NCI-H69 (cell line): ENCODE measurements around the gene ARID1B.
A peak's percentile ranks its signal among the peaks of the same experiment; 100 is the strongest.

Source experiments
- DNase-seq: peaks from one replicate; lab custom pipeline; 2025; lab: John Stamatoyannopoulos, UW

The ARID1B gene

DNA sequence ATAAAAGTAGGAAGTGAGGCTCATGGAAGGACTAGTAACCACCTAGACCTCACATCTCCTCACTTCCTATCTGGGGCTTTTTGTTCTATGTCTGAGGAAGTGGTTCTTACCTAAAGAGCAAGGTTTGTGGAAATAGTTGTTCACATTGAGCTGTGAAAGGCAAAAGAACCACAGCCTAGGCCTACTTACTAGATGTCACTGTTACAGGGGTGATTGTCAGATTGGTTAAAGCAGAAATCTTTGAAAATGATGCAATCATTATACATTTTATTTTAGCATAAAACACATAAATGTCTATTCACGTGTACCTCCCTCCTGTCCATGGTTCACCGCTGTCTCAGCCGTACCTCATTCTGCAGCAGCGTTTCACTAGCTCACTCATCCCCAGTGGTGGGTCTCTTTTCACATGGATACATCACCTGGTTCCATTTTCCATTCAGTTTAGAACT lies 277.4 kb downstream of the ARID1B start:
- no peak for DNase-seq

DNA sequence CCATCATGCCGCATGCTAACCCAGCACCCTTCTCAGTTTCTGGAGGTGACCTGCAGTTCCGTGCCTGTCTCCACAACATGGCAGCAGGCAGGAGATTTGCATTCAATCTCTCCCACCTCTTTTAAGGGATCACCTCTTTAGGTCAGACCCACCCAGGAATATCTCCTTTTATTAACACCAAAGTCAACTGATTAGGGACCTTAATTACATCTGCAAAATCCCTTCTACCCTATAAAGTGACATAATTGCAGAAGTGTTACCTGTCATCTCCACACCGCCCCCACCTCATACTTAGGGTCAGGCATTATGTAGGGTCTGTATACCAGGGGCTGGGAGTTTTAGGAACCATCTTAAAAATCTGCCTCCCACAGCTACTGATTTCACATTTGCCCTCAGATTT lies 278.7 kb downstream of the ARID1B start:
- no peak for DNase-seq

DNA sequence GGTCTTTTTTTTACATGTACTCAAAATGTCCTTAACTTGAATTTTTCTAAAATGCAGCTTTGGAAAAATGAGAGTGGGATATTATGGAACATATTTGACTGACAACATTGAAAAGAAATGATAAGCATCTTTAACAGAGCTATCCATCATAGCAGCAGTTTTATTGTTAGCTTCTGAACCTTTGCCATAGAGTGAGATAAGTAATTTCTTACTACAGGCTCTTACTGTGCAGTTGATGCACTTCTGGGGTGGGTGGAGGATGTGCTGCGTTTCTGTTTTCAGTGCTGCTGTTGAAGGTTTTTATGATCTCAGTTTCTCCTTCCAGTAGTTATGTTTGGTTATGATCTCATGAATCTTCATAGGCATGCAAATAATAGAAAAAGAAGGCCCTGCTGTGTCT lies 279.1 kb downstream of the ARID1B start:
- DNase-seq: no peak

DNA sequence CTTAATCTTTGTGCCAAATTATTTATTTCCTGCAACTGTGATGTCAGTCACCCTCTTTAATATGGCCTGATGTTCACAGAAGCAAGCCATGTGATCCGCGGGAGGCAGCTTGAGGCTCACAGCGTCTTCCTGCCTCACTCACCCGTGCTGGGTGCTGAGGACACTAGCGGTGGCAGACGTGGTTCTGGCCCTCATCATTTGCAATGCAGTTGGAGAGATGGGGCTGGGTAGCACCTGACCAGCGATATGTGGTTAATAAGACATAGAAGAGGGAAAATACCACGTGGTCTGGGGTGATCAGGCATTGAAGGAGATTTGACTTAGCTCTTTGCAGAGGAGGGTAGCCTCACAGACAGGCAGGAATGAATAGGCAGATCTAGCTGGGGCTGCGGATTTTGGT lies 281.4 kb downstream of the ARID1B start:
- DNase-seq: no peak

DNA sequence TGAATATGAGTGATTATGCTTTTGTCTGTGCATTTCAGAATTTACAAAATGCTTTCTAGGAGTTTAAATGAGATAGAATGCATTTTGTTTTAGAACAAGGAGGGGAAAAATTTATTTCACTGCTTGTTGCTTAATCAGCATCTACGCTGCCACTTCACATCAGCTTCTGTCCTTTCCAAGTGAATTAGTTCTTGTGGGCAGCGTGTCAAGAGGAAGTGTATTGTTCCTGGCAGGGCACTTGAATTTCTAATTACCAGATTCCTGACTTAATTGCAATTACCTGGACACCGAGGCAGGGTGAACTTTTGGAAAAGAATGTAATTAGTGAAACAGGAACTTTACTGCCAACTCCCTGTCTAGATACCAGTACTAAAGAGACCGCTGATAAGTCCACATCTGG lies 282.6 kb downstream of the ARID1B start:
- peak; percentile 77 for DNase-seq

DNA sequence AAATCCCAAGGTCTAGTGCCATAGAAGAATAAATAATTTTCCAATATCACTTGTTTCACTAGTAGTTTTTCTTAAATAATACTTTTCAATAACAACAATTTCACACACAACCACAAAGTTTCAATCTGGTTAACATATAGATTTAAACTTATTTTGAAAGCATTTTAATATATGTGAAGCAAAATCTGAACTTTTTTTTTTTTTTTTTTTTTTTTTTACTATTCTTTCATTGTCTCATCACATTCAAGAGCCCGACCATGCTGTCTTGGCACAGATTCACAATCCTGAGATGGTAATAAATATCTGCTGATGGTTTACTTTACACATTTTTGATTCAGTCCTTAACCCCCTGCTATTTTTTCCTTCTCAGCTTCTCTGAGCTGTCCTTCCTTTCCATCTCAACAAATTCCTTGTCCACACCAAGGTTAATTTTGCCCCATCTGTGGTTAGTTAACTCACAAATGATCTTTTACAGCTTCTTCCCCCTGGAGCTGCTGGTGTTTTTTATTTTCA lies 283.3 kb downstream of the ARID1B start:
- DNase-seq: peak; percentile 27

DNA sequence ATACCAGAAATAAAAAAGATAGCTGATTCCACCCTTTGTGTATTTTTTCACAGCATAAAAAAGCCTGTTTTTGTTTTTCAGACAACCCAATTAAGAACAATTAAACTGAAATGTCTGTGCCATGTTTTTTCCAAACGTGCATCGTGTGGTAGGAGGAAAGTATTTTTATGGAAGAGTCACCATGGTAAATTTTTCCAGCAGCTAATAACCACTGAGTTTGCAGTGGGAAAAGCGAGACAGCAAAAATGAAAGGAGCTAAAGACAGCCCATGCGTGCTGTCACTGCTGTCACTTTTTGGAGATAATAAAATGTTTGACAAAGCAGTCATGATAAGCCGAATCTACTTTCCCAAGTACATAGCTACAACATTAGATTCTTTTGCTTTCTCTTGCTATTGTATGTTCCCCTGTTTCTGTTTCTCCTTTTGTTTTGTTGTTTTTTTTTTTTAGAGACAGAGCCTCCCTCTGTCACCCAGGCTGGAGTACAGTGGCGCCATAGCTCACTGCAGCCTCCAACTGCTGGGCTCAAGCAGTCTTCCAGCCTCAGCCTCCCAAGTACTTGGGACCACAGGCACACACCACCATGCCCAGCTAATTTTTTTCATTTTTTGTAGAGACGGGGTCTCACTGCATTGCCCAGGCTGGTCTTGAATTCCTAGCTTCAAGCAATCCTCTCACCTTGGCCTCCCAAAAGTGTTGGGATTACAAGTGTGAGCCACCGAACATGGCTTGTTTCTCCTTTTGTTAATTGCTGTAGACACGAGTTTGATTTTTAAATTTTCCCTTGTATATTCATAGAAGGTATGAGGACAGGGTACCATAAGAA lies 284.8 kb downstream of the ARID1B start:
- no peak for DNase-seq

DNA sequence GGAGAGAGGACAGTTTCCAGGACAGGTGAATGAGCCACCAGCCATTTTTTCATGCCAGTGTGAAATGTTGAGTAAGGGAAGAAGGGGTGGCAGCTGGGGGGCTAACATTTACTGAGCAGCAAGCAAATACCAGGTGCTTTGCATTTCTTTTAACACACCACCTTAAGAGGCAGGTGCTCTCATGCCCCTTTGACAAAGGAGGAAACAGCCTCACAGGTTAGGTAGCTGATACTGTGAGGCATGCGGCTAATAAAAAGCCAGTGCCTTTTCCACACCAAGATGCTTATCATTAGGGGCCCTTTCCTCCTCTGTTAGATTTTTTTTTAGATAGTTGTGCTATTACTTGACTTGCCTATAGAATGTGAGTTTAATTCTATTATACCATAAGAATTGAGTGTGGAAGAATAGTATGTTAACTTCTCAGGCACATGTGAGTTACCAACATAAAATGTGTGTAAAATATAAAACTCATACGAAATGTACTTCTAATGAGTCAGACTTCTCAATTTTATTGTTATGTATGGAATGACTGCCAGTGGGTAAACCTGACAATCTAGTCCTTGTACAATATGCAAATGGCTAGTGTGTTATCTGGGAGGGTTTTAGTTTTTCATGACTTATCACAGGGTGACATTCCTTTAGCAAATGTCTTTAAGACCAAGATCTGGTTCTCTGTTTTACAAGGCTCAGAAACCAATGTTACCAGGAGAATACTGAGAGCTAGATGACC lies 286.2 kb downstream of the ARID1B start:
- peak; percentile 30 for DNase-seq

DNA sequence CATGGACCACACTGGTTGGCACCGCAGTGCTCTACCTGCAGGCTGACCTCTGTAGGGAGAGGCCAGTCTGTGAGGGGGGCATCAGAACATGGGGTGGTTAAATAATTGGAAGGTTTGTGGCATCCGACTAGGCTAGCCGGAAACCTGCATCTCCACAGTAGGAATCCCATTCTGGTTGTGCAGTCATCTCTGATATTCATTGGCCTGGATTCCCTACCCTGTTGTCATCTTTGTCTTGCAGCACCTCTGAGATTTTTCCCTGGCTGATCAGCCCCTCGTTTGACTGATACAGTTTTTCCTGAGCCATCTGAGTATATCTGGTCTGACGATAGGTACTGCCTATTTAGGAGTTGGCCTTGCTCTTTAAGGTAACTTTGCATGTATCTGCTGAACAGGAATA lies 286.7 kb downstream of the ARID1B start:
- no peak for DNase-seq

DNA sequence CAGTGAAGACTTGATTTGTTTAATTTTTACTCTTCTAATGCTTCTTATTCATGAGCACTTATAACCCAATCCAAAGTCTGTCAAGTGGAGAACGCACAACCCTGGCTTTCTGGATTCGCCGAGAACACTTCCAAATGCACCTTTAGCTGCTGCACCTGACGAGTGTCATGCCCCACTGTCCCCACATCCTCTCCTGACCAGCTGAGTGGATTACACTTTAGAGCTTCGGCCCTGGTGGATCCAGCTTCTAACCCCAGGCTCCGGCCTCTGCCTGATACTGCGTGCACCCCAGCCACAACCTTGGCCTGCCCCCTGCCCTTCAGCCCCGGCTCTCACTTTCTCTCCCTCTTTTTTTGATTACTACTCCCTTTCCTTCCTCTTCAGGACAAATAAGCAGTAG lies 287.3 kb downstream of the ARID1B start:
- no peak for DNase-seq

DNA sequence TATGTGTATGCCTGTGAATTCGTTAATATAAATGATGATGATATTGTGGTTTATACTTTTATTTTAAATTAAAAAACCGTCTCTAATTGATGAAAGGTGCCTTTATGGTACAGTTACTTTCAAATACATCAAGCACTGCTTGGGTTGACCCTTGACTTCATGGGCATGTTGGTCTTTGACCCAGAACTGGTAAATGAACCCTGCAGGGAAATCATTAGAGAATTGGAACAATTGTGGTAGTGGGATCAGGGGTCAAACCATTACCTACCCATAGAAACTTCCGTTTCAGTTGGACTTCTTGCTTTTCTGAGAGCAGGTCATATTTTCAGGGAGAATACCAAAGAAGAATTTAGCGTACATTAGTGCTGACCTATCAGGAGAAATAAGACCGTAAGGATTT lies 288.2 kb downstream of the ARID1B start:
- DNase-seq: no peak

DNA sequence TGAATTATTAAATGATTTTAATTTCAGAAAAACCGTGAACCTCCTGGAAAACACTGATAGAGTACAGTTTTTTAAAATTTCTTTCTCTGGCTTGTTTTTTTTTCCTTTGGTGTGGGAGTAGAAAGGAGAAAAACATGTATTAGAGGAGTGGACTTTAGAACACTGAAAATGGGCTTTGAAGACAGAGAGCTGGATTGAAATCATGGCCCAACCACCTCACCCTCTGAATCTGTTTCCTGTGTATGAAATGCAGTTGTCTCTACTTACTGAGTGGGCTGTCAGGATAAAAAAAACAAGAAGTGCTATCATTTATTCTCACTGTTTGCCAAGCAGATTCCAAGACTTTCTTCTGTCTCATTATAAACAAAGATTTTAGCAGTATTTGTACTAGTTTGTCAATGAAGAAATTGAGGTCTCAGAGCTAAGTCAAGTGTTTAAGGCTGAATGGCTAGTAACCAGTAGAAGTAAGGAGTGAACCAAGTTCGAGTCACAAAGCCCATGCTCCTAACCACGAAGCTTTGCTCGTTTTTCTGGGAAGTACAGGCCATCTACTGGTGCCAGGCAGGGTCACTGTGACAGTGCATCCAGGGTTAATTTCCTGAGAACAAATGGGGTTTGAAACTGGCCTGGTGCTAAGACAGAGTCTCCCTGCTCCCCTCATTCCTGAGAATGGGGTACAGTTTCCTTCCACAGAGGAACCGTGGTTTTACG lies 289.8 kb downstream of the ARID1B start:
- DNase-seq: no peak

DNA sequence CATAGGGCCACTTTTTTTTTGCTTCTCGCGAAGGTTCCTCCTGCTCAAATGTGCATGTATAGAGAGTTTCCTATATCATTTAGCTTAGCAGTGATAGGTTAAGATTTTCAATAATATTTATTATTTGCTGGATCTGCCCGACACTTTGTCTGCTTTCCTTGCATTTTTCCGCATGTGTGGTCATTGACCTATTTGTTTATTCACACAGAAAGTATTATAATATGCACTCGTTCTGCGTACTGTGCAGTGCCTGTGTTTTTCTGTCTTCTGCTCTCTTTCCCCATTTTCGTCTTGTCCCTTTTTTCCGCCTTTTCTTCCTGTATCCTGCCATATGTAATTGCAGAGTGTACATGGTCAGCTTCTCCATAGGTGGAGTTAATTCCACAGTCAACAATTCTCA lies 290.3 kb downstream of the ARID1B start:
- no peak for DNase-seq

DNA sequence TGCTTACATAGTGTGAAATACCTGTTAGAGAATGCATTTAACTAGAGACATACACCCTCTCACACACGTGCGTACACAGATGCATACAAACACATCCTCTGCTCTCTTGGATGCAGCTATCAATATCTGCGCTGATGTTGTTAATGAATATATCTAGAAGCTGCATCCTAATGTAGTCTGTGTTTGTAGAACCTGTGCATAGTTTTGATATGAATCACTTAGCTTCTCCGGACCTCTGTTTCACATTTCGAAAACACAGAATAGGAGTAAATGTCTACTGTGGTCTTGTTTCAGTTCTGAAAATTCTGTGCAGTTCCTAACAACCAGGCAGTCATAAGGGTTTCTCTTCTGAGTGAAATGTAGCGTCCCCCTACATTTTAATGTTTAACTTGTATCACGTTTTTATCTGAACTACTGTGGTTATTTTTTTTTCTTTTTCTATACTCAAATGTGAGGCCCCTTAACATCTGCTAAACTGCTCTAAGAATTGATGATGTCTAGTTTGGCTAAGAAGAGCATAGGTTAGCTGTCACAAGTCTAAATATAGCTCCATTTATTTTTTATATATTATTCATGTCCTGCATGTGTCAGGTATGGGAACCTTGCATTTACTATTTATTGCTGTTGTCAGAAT lies 291.6 kb downstream of the ARID1B start:
- DNase-seq: no peak

DNA sequence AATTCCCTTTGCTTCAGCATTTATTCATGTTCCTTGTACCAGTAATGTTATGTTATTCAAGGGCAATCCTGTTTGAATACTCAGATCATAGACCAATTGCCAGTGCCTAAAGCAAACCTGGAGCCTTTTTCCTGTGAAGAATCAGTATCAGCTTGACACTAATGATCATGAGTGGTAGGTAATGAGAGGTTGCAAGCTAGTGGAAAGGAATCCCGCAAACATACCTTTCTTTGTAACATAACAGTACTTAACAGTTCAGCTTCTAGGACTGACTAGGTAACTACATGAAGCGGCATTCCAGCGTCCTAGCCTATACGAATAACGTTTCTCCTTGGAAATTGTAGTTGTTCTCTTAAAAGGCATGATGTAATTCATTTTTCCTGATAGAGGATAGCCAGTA lies 292.4 kb downstream of the ARID1B start:
- DNase-seq: peak; percentile 59

DNA sequence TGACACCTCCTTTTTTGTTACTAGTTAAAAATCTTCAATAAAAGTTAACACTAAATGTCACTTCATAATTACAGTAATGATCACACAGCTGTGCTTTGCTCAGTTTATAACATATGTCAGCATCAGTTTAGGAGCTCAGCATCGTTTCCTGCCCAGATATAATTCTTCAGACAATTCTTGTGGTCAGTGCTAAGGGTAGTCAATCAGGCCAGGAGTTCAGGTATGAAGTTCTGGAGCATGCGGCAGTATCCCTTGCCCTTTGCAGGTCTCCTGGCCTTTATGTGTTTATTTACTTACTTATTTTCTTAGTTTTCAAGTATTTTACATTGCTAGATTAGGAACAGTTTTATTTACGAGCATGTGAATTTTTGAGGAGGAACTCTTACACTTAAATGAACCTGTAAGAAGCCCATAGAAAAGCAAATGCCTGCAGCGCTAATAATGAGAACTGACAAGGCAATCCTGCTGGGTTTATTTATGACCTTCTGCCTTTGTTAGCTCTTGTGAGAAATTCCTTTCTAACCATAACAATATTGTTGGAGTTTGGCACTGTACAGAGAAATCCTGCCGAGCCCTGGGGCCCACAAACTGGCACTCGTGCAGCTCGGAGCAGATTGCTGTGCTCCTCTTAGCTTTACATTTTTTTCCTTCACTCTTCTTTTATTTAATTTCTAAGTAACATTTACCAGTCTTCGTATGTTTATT lies 293.4 kb downstream of the ARID1B start:
- DNase-seq: peak; percentile 82

DNA sequence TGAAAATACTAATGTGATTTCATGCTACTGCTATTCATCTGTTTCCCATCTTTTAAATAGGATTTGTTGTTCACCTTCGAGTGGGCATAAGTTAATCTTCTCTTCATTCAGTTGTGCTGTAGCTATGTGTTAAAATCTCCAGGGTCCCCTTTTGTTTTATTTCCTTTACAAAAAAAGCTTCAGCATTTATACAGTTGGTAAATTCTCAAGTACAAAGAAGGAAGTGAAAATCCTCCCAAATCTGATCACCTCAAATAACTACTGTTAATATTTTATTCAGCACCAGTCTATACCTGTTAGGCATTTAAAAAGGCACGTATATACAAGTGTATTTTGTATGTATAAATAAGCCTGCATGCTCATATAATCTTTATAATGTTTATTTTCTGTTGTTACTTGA lies 294.9 kb downstream of the ARID1B start:
- DNase-seq: no peak

DNA sequence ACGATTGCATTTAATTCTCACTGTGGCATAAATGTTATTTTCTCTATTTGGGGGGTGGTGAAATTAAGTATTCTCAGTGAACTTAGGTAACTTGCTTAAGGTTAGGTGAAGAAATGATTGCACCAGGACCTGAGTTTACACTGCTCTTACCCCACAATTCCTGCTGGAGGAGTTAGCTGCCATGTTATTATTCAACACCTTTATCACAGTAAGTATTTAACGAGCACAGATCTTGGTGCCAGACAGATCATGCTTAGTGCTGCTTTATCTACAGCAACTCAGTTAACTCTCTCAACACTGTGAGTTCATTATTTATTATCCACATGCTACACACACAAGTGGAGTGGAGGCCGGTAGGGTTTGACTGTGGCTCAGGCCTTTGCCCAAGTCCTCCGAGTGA lies 296.4 kb downstream of the ARID1B start:
- no peak for DNase-seq

DNA sequence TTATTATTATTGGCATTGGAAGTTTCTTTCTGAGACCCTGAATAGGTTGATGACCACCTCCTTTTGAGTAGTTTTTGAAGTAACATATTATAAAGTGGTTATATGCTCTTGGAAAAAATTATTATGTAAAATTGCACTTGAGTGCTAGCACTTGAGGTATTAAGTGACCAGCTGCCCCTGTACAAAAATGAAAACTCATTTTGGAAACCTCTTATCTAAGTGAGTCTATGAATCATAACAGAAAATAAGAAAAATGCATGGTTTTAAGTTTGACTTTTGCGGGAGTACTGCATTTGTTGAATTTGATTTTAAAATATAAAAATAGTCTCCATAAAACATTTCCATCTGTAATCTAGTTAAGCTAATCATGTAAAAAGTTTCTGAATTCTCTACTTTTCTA lies 297.8 kb downstream of the ARID1B start:
- DNase-seq: no peak

DNA sequence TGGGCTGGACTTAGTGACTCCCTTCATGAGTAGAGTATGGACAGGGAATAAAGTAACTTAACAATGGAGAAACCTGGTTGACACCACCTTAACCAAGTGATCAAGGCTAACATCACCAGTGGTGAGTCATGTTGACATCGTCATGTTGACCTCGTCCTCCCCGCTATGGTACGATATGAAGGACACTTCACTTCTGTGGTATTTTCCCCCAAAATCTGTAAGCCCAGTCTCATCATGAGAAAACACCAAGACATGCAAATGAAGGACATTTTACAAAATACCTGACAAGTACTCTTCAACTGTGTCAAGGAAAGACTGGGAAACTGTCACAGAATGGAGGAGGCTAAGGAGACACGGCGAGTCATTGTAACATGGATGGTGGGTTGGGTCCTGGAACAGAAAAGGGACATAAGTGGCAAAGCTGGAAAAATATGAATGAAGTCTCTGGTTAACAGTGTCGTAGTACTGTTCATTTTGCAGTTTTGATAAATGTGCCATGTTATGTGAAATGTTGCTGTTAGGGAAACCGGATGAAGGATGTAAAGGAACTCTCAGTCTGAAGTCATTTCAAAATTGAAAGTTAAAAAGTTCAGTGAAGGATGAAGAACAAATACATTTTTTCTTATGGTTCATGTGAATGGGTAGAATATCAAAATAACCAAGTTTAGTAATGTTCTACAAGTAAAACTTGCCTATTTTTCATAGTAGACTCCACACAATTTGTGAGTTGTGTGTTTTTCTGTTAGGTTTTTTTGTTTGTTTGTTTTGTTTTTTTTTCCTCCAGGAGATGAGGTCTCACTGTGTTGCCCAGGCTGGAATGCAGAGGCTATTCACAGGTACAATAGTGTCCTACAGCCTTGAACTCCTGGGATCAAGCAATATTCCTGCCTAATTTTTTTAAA lies 298.6 kb downstream of the ARID1B start:
- no peak for DNase-seq

DNA sequence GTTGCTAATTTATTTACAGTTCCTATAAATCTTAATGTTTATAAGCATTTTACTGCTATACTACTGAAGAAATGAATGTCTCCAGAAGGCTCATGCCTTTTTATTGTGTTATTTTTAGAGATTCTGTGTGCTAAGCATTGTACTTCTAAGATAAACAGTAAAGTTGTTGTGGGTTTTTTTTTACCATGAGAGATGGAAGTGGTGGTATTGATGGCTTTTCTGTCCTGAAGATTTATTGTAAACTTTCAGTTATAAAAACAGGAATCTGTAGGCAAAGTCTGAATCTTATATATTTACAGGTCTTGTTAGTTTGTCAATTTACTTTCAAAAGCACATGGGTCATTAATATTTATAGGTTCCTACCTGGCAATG lies 299.3 kb downstream of the ARID1B start:
- no peak for DNase-seq
